ENCODE measurements around the gene GLCE. TPM values are rescaled to one million over a fixed set of nuclear protein-coding genes. Genes with fewer than 3 reads are reported as not detected.
A peak's percentile ranks its signal among the peaks of the same experiment; 100 is the strongest.
"Not testable (repeated sequence)": the region's sequence is repeated elsewhere in the genome, so short reads cannot be mapped to it uniquely, and the experiment has no call there.

Gene GLCE
- total and polyA plus RNA-seq, 7 experiments from 2014 or later: 3.0 to 8.8 (median 5.7) TPM

DNA sequence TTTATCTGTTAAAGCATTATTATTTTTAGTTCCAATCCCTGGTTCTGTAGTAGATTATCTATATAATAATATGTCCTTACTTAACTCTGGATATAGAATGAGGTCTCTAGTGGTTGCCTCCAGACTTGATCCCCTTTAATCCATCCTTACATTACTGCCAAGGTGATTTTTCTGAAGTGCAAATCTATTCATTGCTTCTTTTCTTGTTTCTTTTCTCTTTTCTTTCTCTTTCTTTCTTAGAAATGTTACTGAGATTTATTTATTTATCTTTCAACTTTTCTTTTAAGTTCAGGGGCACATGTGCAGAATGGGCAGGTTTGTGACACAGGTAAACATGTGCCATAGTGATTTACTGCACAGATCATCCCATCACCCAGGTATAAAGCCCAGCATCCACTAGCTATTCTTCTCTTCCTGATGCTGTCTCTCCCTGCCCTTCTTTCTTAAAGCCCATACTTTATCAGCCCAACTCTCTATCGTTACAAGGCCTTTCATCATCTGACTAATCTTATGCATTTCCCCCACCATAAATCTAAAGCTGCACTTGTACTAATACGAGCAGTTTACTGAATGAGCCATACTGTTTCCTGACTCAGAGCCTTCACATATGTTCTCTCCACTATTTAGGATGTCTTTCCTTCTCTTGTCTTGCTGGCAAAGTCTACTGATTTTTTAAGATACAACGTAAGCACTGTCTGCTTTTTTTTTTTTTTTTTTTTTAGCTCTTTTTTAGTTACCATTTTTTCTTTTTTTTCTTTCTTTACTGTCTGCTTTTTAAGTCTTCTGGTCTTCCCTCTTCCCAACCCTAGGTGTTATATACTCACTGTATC lies 4.6 kb downstream of the GLCE start:
- H3K9me3 Mint-ChIP-seq: no peaks in the 10 kb centered on the region
- ChIA-PET CTCF (no interaction called here), POLR2A (interaction anchor here (0.6 kb wide), 1 partner anchor 1406 kb away, joined by 3 read pairs; no protein-coding TSS in a partner anchor)
- no peak for ATAC-seq
- no peak overlapping the region for H3K4me3 Mint-ChIP-seq
- Histone ChIP-seq H3K4me3 (ENCODE audit: low read length) (no peak overlapping the region), H3K9me3 (ENCODE audit: control insufficient read depth in 2 of 3, low read length in 3 of 3) (no peaks in the 10 kb centered on the region), H3K36me3 (ENCODE audit: control insufficient read depth in 2 of 3, insufficient read depth in 3 of 3, low read length in 3 of 3) (peaks cover 0 to 5% (median 0%) of the 10 kb centered on the region in 3 experiments), H3K27ac (ENCODE audit: low read depth, low read length) (no peak overlapping the region), H3K4me1 (ENCODE audit: control insufficient read depth in 2 of 2, insufficient read depth in 2 of 2, low read length in 2 of 2) (peaks cover 3 to 5% of the 10 kb centered on the region in 2 donors), H3K27me3 (ENCODE audit: control insufficient read depth in 2 of 2, insufficient read depth in 2 of 2, low read length in 2 of 2) (no peaks in the 10 kb centered on the region)
- intact Hi-C loops (cut with micrococcal nuclease): loop anchor here in 1 of 2 donors (5.0 to 10.0 kb wide), 2 partner anchors 940 to 1623 kb away; partner anchors contain the start of genes CLN6 and MAP2K5
- no peak for DNase-seq
- H3K36me3 Mint-ChIP-seq: peaks cover 0 to 4% (median 0%) of the 10 kb centered on the region in 5 donors
- peaks cover 0 to 42% (median 0%) of the 10 kb centered on the region in 5 donors for H3K27me3 Mint-ChIP-seq
- H3K27ac Mint-ChIP-seq: no peak overlapping the region
- peaks cover 12 to 18% (median 15%) of the 10 kb centered on the region in 7 donors for H3K4me1 Mint-ChIP-seq

GRCh38 chr15:69165637-69166025 lies 5.2 kb downstream of the GLCE start:
- no peak overlapping the region for H3K27ac Mint-ChIP-seq
- peaks cover 12 to 18% (median 13%) of the 10 kb centered on the region in 7 donors for H3K4me1 Mint-ChIP-seq
- POLR2A ChIA-PET: no interaction called here
- H3K27me3 Mint-ChIP-seq: peaks cover 0 to 44% (median 0%) of the 10 kb centered on the region in 5 donors
- Histone ChIP-seq H3K4me3 (ENCODE audit: low read length) (no peak overlapping the region), H3K27me3 (ENCODE audit: control insufficient read depth in 2 of 2, insufficient read depth in 2 of 2, low read length in 2 of 2) (no peaks in the 10 kb centered on the region), H3K36me3 (ENCODE audit: control insufficient read depth in 2 of 3, insufficient read depth in 3 of 3, low read length in 3 of 3) (peaks cover 0 to 3% (median 0%) of the 10 kb centered on the region in 3 experiments), H3K9me3 (ENCODE audit: control insufficient read depth in 2 of 3, low read length in 3 of 3) (no peaks in the 10 kb centered on the region), H3K27ac (ENCODE audit: low read depth, low read length) (no peak overlapping the region), H3K4me1 (ENCODE audit: control insufficient read depth in 2 of 2, insufficient read depth in 2 of 2, low read length in 2 of 2) (peaks cover 3 to 5% of the 10 kb centered on the region in 2 donors)
- peaks cover 0 to 4% (median 0%) of the 10 kb centered on the region in 5 donors for H3K36me3 Mint-ChIP-seq
- no peaks in the 10 kb centered on the region for H3K9me3 Mint-ChIP-seq
- H3K4me3 Mint-ChIP-seq: no peak overlapping the region
- CTCF ChIA-PET: no interaction called here
- DNase-seq (no peak), ATAC-seq (no peak)
- intact Hi-C loops (cut with micrococcal nuclease): loop anchor here in 1 of 2 donors (10.0 kb wide), 1 partner anchor 941 kb away; the partner anchor contains the start of gene CLN6

GRCh38 chr15:69167218-69167846 lies 6.9 kb downstream of the GLCE start:
- Histone ChIP-seq H3K4me3 (ENCODE audit: low read length) (no peak overlapping the region), H3K9me3 (ENCODE audit: control insufficient read depth in 2 of 3, low read length in 3 of 3) (no peaks in the 10 kb centered on the region), H3K36me3 (ENCODE audit: control insufficient read depth in 2 of 3, insufficient read depth in 3 of 3, low read length in 3 of 3) (no peaks in the 10 kb centered on the region), H3K27me3 (ENCODE audit: control insufficient read depth in 2 of 2, insufficient read depth in 2 of 2, low read length in 2 of 2) (no peaks in the 10 kb centered on the region), H3K4me1 (ENCODE audit: control insufficient read depth in 2 of 2, insufficient read depth in 2 of 2, low read length in 2 of 2) (no peaks in the 10 kb centered on the region), H3K27ac (ENCODE audit: low read depth, low read length) (no peak overlapping the region)
- ATAC-seq: peak; percentile 41
- Mint-ChIP-seq H3K27ac (no peak overlapping the region), H3K4me1 (peaks cover 0 to 10% (median 5%) of the 10 kb centered on the region in 7 donors), H3K4me3 (no peak overlapping the region), H3K9me3 (no peaks in the 10 kb centered on the region), H3K36me3 (peaks cover 0 to 4% (median 0%) of the 10 kb centered on the region in 5 donors), H3K27me3 (peaks cover 0 to 30% (median 0%) of the 10 kb centered on the region in 5 donors)
- POLR2A ChIA-PET: no interaction called here
- intact Hi-C loops (cut with micrococcal nuclease): loop anchor here in 1 of 2 donors (10.0 kb wide), 1 partner anchor 943 kb away; the partner anchor contains the start of gene CLN6
- CTCF ChIA-PET: no interaction called here
- DNase-seq: no peak

DNA sequence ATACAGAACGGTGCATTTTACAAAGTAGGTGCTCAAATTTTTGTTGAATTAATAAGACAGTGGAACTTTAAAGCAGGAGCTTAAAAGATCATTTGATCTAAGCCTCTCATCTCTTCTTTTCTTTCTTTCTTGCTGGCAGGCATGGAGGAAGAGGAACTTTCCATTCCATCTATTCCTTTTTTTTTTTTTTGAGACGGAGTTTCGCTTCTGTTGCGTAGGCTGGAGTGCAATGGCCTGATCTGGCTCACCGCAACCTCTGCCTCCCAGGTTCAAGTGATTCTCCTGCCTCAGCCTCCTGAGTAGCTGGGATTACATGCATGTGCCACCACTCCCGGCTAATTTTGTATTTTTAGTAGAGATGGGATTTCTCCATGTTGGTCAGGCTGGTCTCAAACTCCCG lies 7.9 kb downstream of the GLCE start:
- H3K9me3 Mint-ChIP-seq; CTCF ChIA-PET; ATAC-seq; H3K4me1 Mint-ChIP-seq; H3K36me3 ChIP-seq (ENCODE audit: control insufficient read depth in 2 of 3, insufficient read depth in 3 of 3, low read length in 3 of 3); H3K9me3 ChIP-seq (ENCODE audit: control insufficient read depth in 2 of 3, low read length in 3 of 3); DNase-seq; H3K27me3 ChIP-seq (ENCODE audit: control insufficient read depth in 2 of 2, insufficient read depth in 2 of 2, low read length in 2 of 2); H3K4me1 ChIP-seq (ENCODE audit: control insufficient read depth in 2 of 2, insufficient read depth in 2 of 2, low read length in 2 of 2); H3K4me3 Mint-ChIP-seq; H3K27ac Mint-ChIP-seq; H3K36me3 Mint-ChIP-seq; H3K27ac ChIP-seq (ENCODE audit: low read depth, low read length); H3K4me3 ChIP-seq (ENCODE audit: low read length); POLR2A ChIA-PET: not testable (repeated sequence)
- intact Hi-C loops (cut with micrococcal nuclease): loop anchor here in 1 of 2 donors (10.0 kb wide), 1 partner anchor 944 kb away; the partner anchor contains the start of gene CLN6
- H3K27me3 Mint-ChIP-seq: peaks cover 0 to 24% (median 0%) of the 10 kb centered on the region in 5 donors

GRCh38 chr15:69169540-69169939 lies 9.1 kb downstream of the GLCE start:
- H3K4me1 Mint-ChIP-seq; H3K27ac ChIP-seq (ENCODE audit: low read depth, low read length); DNase-seq; H3K9me3 ChIP-seq (ENCODE audit: control insufficient read depth in 2 of 3, low read length in 3 of 3); H3K27me3 ChIP-seq (ENCODE audit: control insufficient read depth in 2 of 2, insufficient read depth in 2 of 2, low read length in 2 of 2); POLR2A ChIA-PET; H3K4me3 Mint-ChIP-seq; CTCF ChIA-PET; H3K4me3 ChIP-seq (ENCODE audit: low read length); ATAC-seq; H3K9me3 Mint-ChIP-seq; H3K36me3 Mint-ChIP-seq; H3K4me1 ChIP-seq (ENCODE audit: control insufficient read depth in 2 of 2, insufficient read depth in 2 of 2, low read length in 2 of 2); H3K36me3 ChIP-seq (ENCODE audit: control insufficient read depth in 2 of 3, insufficient read depth in 3 of 3, low read length in 3 of 3); H3K27ac Mint-ChIP-seq: not testable (repeated sequence)
- intact Hi-C loops (cut with micrococcal nuclease): loop anchor here in 1 of 2 donors (10.0 kb wide), 1 partner anchor 945 kb away; the partner anchor contains the start of gene CLN6
- peaks cover 0 to 23% (median 0%) of the 10 kb centered on the region in 5 donors for H3K27me3 Mint-ChIP-seq

DNA sequence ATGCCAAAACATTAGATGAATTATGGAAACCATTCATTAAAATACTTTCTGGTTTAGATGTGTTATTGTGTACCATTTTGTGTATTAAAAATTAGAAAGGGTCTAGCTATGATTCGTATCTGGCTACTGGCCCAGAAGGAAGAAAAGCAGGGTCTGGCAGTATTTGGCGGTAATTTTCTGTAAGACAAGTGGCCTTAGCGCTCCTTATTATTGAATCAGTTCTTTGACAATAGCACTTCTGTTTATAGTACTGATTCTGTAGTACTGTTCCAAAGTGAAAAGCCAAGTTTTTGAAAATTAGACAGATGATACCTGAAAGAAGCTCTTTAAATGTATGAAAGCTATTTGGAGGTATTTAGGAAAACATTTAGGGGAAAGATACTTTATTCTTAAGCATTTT lies 10.2 kb downstream of the GLCE start:
- Mint-ChIP-seq H3K27ac (no peak overlapping the region), H3K36me3 (peaks cover 0 to 4% (median 0%) of the 10 kb centered on the region in 5 donors), H3K27me3 (peaks cover 0 to 15% (median 0%) of the 10 kb centered on the region in 5 donors), H3K4me1 (peaks cover 0 to 5% (median under 1%) of the 10 kb centered on the region in 7 donors), H3K4me3 (no peak overlapping the region), H3K9me3 (no peaks in the 10 kb centered on the region)
- Histone ChIP-seq H3K9me3 (ENCODE audit: control insufficient read depth in 2 of 3, low read length in 3 of 3) (no peaks in the 10 kb centered on the region), H3K4me3 (ENCODE audit: low read length) (no peak overlapping the region), H3K4me1 (ENCODE audit: control insufficient read depth in 2 of 2, insufficient read depth in 2 of 2, low read length in 2 of 2) (no peaks in the 10 kb centered on the region), H3K27me3 (ENCODE audit: control insufficient read depth in 2 of 2, insufficient read depth in 2 of 2, low read length in 2 of 2) (no peaks in the 10 kb centered on the region), H3K36me3 (ENCODE audit: control insufficient read depth in 2 of 3, insufficient read depth in 3 of 3, low read length in 3 of 3) (no peaks in the 10 kb centered on the region), H3K27ac (ENCODE audit: low read depth, low read length) (no peak overlapping the region)
- ATAC-seq (no peak), DNase-seq (no peak)
- intact Hi-C loops (cut with micrococcal nuclease): no loop called here
- ChIA-PET CTCF (no interaction called here), POLR2A (interaction anchor here (0.6 kb wide), 1 partner anchor 23 kb away, joined by 3 read pairs; no protein-coding TSS in a partner anchor)

Measured in naive thymus-derived CD4-positive, alpha-beta T cell (primary cell).